ENCODE data around the gene NOC4L.

NOC4L gene

GRCh38 chr12:132201391-132202120 is 57.3 kb downstream of the NOC4L start:
- DNase-seq, result no peak

Data from right hindlimb (tissue), 1 donor.